Fibroblast of lung (primary cell): Measurements from ENCODE around the gene MTMR3. TPM values are rescaled to one million over a fixed set of nuclear protein-coding genes. Genes with fewer than 3 reads are reported as not detected.
A peak's percentile ranks its signal among the peaks of the same experiment; 100 is the strongest.

Source experiments
- DNase-seq, 2 donors: peaks; one replicate each; pipeline versions ENCODE4 v3.0.0 to v3.0.0-alpha.2; 2010; ENCODE audit warnings: low read depth in 2 of 2
- H2AFZ ChIP-seq: 2 replicates; pipeline ENCODE4 v1.5.1; 2012; ENCODE audit warnings: low read length, control low read depth, inconsistent platforms
- H3K27ac ChIP-seq: 2 replicates; pipeline ENCODE4 v1.5.1; 2011; ENCODE audit warnings: low read length, control low read depth; ENCODE audit not compliant: insufficient read depth
- H3K27me3 ChIP-seq: 2 replicates; pipeline ENCODE4 v1.5.1; 2011; ENCODE audit warnings: mild to moderate bottlenecking, low read length; ENCODE audit not compliant: control insufficient read depth, insufficient read depth
- H3K36me3 ChIP-seq: 2 replicates; pipeline ENCODE4 v1.5.1; 2011; ENCODE audit warnings: low read length; ENCODE audit not compliant: control insufficient read depth, insufficient read depth
- H3K4me1 ChIP-seq: 2 replicates; pipeline ENCODE4 v1.5.1; 2011; ENCODE audit warnings: low read length; ENCODE audit not compliant: control insufficient read depth, insufficient read depth; ENCODE audit errors: extremely low read depth
- H3K4me2 ChIP-seq: 2 replicates; pipeline ENCODE4 v1.5.1; 2011; ENCODE audit warnings: low read length, control low read depth; ENCODE audit not compliant: insufficient read depth; ENCODE audit errors: extremely low read depth
- H3K4me3 ChIP-seq, 4 experiments: fragments of 200-600 bp in 1 of 4; sonication (generic) in 1 of 4; replicated peaks in 1 of 4; 2 replicates each; pipeline ENCODE4 v1.5.1; 2011 to 2016; ENCODE audit warnings: low read length in 4 of 4, low read depth in 3 of 4, mild to moderate bottlenecking in 3 of 4, control low read depth in 2 of 4, inconsistent platforms in 1 of 4, mixed read lengths in 1 of 4; ENCODE audit not compliant: insufficient read depth in 1 of 4; ENCODE audit errors: control extremely low read depth in 1 of 4
- H3K79me2 ChIP-seq: 2 replicates; pipeline ENCODE4 v1.5.1; 2012; ENCODE audit warnings: mild to moderate bottlenecking, low read length, inconsistent platforms; ENCODE audit not compliant: control insufficient read depth, insufficient read depth
- H3K9ac ChIP-seq: 2 replicates; pipeline ENCODE4 v1.5.1; 2011; ENCODE audit warnings: mild to moderate bottlenecking, low read length, control low read depth; ENCODE audit not compliant: insufficient read depth
- H3K9me3 ChIP-seq: 2 replicates; pipeline ENCODE4 v1.5.1; 2012; ENCODE audit warnings: low read depth, low read length; ENCODE audit not compliant: control insufficient read depth, insufficient read depth
- H4K20me1 ChIP-seq: 2 replicates; pipeline ENCODE4 v1.5.1; 2011; ENCODE audit warnings: low read length; ENCODE audit not compliant: control insufficient read depth, insufficient read depth; ENCODE audit errors: extremely low read depth
- EZH2 ChIP-seq: IDR thresholded peaks from 2 replicates; pipeline ENCODE4 v1.5.1; 2012; ENCODE audit warnings: low read length, control low read depth, mild to moderate bottlenecking; ENCODE audit errors: missing control alignments
- polyA plus RNA-seq, 2 donors: library from polyadenylated mRNA; depleted of rRNA in 1 of 2; stranded (reverse) in 1 of 2; unstranded in 1 of 2; fragments of >200 nt; gene quantifications; 2 replicates each; pipeline ENCODE4 v1.2.1, GENCODE V29; 2011 to 2012; ENCODE audit warnings: missing spikeins in 1 of 2
- total RNA-seq: library from RNA; depleted of rRNA; stranded (reverse); fragments of >200 nt; gene quantifications from 2 replicates; pipeline ENCODE4 v1.2.1, GENCODE V29; 2014
- TF ChIP-seq, protein P1 (sequence below), 2 donors: IDR thresholded peaks in 1 of 2; conservative IDR thresholded peaks in 1 of 2; 1 replicate in 1 of 2; 2 replicates in 1 of 2; pipeline ENCODE4 v1.5.1; 2011 to 2012; ENCODE audit warnings: low read length in 2 of 2, control low read depth in 1 of 2, inconsistent platforms in 1 of 2, low read depth in 1 of 2, mild to moderate bottlenecking in 1 of 2

The MTMR3 gene
- total and polyA plus RNA-seq, 2 donors (not counting 1 experiment from before 2014, with no cell fraction given) = 15.0 to 31.2 TPM

DNA sequence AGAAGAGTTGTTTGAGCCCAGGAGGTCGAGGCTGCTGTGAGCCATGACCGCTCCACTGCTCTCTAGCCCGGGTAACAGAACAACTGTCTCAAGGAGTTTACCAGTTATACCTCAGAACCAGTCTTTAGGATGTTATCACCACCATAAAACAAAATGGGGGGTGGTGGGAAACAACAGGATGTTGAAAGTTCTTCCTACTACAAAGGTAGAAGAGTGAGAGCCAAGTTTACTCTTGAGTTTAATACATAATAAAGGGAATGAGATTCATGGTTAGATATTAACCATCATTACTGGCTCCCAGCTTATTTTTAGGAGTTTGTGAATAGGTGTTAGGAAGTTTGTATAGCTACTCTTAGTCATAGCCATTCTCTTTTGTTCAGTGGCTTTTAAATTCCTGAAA, 118.5 kb downstream of the MTMR3 start:
- H3K36me3 ChIP-seq = no peaks in the 10 kb centered on the region
- no peaks in the 10 kb centered on the region for H3K9me3 ChIP-seq
- H3K27ac ChIP-seq = no peak overlapping the region
- H3K27me3 ChIP-seq = no peaks in the 10 kb centered on the region
- no peaks in the 10 kb centered on the region for H3K79me2 ChIP-seq
- no peak for TF ChIP-seq EZH2
- TF ChIP-seq, protein P1, sequence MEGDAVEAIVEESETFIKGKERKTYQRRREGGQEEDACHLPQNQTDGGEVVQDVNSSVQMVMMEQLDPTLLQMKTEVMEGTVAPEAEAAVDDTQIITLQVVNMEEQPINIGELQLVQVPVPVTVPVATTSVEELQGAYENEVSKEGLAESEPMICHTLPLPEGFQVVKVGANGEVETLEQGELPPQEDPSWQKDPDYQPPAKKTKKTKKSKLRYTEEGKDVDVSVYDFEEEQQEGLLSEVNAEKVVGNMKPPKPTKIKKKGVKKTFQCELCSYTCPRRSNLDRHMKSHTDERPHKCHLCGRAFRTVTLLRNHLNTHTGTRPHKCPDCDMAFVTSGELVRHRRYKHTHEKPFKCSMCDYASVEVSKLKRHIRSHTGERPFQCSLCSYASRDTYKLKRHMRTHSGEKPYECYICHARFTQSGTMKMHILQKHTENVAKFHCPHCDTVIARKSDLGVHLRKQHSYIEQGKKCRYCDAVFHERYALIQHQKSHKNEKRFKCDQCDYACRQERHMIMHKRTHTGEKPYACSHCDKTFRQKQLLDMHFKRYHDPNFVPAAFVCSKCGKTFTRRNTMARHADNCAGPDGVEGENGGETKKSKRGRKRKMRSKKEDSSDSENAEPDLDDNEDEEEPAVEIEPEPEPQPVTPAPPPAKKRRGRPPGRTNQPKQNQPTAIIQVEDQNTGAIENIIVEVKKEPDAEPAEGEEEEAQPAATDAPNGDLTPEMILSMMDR (conservative IDR thresholded peaks at IDR 0.05 in 1 of 2, IDR thresholded peaks at IDR 0.05 in 1 of 2; ENCODE audit: low read depth in 1 of 2, low read length in 2 of 2) = no peak
- no peaks in the 10 kb centered on the region for H4K20me1 ChIP-seq
- H2AFZ ChIP-seq = no peak overlapping the region
- H3K4me1 ChIP-seq = peaks cover 3% of the 10 kb centered on the region
- no peak overlapping the region for H3K4me2 ChIP-seq
- no peak for DNase-seq
- no peak overlapping the region for H3K4me3 ChIP-seq
- H3K9ac ChIP-seq = no peak overlapping the region

DNA sequence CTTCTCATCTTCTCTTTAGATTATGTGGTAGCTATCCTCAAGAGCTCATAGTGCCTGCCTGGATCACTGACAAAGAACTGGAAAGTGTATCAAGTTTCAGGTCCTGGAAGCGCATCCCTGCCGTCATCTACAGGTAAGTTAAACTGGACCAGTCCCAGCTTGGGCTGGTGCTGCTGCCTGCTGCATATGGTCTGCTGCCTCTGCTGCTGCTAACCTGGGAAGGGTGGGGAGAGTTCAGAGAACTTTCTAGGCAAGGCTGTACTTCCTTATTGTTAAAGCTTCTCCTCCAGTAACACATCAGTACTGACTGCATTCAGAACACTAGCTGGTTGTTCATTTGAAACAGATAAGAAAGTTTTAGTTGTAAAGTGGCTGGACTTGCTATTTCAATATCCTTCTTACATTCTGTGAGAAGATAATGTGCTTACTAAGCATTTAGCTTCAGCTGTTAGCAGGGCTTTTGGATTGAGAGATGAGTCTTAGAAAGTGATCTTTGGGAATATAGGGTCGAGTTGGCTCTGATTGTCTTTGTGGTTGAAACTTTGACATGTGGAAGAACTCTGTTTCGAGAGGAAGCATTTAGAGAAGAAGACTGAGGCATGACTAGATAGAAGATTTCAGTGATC, 120.0 kb downstream of the MTMR3 start:
- peaks cover 3% of the 10 kb centered on the region for H3K4me1 ChIP-seq
- H3K4me2 ChIP-seq = no peak overlapping the region
- H4K20me1 ChIP-seq = no peaks in the 10 kb centered on the region
- H3K9ac ChIP-seq = no peak overlapping the region
- H3K4me3 ChIP-seq = no peak overlapping the region
- DNase-seq = no peak
- no peak overlapping the region for H3K27ac ChIP-seq
- H3K27me3 ChIP-seq = no peaks in the 10 kb centered on the region
- H2AFZ ChIP-seq = no peak overlapping the region
- TF ChIP-seq EZH2 = no peak
- TF ChIP-seq, protein P1 (conservative IDR thresholded peaks at IDR 0.05 in 1 of 2, IDR thresholded peaks at IDR 0.05 in 1 of 2; ENCODE audit: low read depth in 1 of 2, low read length in 2 of 2) = no peak
- H3K36me3 ChIP-seq = no peaks in the 10 kb centered on the region
- no peaks in the 10 kb centered on the region for H3K79me2 ChIP-seq
- no peaks in the 10 kb centered on the region for H3K9me3 ChIP-seq

DNA sequence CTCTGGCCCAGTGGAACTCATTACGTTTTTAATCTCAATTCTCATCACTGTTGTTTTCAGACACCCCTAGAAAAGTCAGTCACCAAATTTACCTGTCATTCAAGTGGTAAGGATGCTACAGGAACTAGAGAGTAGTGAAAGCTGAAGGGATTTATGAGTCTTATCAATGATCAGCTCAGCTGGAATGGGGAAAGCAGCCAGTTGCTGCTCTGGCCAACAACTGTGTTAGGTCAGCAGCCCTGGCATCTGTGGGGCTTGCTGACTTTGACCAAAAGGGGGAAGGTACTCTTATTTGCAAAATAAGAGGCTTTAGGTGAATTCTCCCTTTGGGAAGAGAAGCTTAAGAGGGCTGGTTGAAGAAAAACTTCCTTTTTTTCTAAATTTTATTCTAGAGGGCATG, 121.1 kb downstream of the MTMR3 start:
- no peak for TF ChIP-seq EZH2
- TF ChIP-seq, protein P1 (conservative IDR thresholded peaks at IDR 0.05 in 1 of 2, IDR thresholded peaks at IDR 0.05 in 1 of 2; ENCODE audit: low read depth in 1 of 2, low read length in 2 of 2) = no peak
- Histone ChIP-seq H3K9me3 (no peaks in the 10 kb centered on the region), H3K27me3 (no peaks in the 10 kb centered on the region), H3K4me1 (peaks cover 3% of the 10 kb centered on the region), H3K36me3 (no peaks in the 10 kb centered on the region), H4K20me1 (no peaks in the 10 kb centered on the region), H3K27ac (no peak overlapping the region), H3K4me2 (no peak overlapping the region), H2AFZ (no peak overlapping the region), H3K9ac (no peak overlapping the region), H3K79me2 (no peaks in the 10 kb centered on the region), H3K4me3 (no peak overlapping the region)
- peak in 1 of 2 donors; percentile 20 for DNase-seq
